GM21360 (cell line): ENCODE data around the gene ITPK1.

ENCODE experiments used
- ATAC-seq: cut with Tn5 transposase; IDR thresholded peaks from one replicate; pipeline ENCODE4 v1.9.1; 2021; ENCODE audit warnings: mild to moderate bottlenecking, moderate library complexity; ENCODE audit not compliant: unreplicated experiment

Gene ITPK1

DNA sequence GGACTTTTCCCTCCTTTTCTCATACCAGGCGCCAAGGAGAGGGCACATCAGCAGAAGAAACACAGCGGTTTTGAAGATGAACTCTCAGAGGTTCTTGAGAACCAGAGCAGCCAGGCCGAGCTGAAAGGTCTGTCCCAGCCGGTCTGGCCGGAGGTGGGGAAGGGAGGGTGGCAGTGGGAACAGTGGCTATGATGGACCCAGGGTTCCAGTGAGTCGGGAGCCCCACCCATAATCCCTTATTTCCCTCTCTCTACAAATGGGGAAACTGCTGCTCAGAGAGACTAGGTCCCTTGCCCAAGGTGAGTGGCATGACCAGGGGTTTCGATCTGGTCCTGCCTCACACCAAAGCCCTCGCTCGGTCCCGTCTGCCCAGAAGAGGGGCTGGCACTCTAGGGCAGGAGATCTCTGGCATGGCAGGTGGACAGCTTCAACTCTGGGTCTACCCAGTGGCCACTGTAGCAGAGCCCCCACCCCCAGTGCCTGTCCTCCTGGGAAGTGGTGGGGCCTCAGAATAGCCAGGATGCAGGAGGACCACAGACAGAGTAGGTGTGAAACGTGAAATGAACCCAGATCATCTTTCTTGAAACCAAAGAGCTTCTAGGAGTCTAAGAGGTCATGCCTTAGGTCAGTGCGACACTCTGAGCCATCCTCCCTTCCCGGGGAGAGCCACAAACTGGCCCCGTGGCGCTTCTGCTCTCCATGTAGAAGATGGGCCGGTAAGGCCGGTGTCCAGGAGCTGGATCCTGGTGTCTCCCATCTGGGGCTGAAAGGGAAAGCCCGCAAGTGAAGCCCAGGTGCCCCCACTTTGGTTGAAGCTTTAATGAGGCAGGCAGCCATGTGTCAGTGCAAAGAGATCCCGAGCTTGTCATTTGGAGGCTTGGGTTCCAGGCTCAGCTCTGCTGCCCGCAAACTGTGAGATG lies 185.8 kb downstream of the ITPK1 start:
- no peak for ATAC-seq

GRCh38 chr14:92928961-92929688 lies 186.6 kb downstream of the ITPK1 start:
- ATAC-seq = no peak

DNA sequence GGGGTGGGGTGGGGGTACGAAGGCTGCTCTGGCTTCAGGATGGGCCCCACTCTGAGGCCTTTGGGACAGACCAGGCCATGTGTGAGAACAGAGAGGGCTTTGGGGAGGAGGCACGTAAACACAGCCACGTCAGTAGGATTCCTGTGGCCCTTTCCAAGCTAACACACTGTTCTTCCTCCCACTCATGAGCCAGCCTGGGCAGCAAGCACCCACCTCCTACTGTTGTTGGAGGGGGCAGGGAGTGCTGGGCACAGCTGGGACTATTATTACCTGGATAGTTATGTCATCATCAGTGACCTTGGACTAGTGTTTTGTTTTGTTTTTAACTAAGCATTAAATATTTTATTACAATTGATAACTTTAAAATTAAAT lies 187.5 kb downstream of the ITPK1 start:
- ATAC-seq = no peak

- no peak for ATAC-seq
Measured at GRCh38 chr14:92927349-92928257, 188.1 kb downstream of the ITPK1 start.

DNA sequence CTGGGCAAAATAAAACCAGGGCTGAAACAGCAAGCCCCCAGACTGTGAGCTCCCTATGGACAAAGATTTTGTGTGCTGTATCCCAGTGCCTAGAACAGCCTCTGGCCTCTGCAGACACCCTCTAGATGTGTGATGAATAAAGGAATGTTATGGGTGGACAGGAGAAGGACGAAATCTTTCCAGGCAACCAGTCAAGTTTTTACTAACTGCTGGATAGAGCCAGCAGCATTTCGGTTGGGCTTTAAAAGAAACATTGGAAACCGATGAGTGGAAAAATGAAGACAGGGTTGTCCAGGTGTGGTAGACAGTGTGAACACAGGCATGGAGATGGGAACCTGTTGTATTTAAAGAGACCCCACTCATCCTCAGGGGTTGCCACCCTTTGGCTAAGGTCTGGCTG lies 188.8 kb downstream of the ITPK1 start:
- no peak for ATAC-seq

GRCh38 chr14:92926180-92926845 lies 189.4 kb downstream of the ITPK1 start:
- ATAC-seq = no peak

GRCh38 chr14:92925446-92925845 lies 190.3 kb downstream of the ITPK1 start:
- ATAC-seq = no peak

- ATAC-seq = no peak
Measured at GRCh38 chr14:92924247-92924646, 191.5 kb downstream of the ITPK1 start.

- ATAC-seq = no peak
Measured at GRCh38 chr14:92923744-92924103, 192.0 kb downstream of the ITPK1 start.

GRCh38 chr14:92922883-92923743 lies 192.6 kb downstream of the ITPK1 start, which contains the start of gene CHGA:
TSS of gene CHGA (plus strand) at chr14:92923150. CDS start at chr14:92923360, 210 bp downstream.
- no peak for ATAC-seq

GRCh38 chr14:92922155-92922735 lies 193.5 kb downstream of the ITPK1 start:
- ATAC-seq = no peak

- ATAC-seq = no peak
Measured at GRCh38 chr14:92920001-92920400, 195.7 kb downstream of the ITPK1 start.

DNA sequence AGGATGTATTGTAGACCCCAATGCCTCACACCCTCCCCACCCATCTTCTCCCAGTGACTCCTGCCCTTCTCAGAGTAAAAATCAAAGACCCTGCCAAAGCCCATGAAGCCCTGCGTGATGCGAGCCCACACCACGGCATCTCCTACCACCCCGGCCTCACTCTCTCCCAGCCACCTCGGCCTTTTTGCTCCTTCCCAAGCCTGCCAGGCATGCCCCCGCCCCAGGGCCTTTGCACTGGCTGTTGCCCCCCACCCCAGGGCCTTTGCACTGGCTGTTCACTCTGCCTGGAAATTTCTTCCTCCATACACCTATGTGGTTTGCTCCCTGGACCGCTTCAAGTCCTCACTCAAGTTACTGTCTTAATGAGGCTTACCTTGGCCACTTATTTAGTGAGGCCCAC lies 197.8 kb downstream of the ITPK1 start:
- no peak for ATAC-seq

GRCh38 chr14:92917041-92917940 lies 198.4 kb downstream of the ITPK1 start:
- ATAC-seq = no peak

DNA sequence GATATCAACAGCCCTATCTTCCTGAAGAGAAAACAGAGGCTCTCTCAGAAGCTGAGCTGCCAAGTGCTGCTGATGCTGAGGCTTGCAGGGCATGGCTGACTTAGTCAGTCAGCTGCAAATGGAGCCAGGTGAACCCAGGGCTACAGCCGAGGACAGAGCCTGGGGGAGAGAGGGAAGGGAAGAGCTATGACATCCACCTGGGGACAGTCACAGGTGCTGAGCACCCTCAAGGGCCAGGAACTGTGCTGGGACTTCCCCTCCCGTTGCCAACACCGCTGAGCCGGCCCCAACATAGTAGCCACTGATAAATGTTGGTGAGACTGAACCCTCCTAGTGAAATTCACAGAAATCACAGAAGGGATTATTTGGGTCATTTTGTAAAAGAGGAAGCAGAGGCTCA lies 199.5 kb downstream of the ITPK1 start:
- no peak for ATAC-seq

DNA sequence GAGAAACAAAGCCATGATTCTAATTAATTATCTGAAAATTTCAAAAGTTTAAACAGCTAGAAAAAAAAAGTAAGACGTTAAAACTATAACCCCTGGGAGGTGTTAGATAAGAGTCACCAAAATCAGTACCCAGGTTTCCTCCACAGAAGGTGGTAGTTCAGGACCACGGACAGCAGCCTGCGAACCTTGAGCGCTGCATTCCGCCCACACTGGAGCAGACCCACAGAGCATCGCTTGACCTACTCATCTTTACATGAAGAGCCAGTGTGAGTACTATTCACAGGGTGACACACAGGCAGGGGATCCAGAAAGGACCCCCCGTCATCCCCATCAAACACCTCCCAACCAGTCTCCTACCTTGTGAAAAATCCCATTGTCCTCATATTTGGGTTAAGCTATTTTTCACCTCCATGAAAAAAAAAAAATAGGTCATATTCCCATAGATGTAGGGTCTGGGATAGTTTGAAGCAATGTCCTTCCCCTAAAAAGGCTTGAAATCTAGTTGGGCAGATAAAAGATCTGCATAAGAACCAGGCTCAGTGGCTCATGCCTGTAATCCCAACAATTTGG lies 201.6 kb downstream of the ITPK1 start:
- no peak for ATAC-seq

DNA sequence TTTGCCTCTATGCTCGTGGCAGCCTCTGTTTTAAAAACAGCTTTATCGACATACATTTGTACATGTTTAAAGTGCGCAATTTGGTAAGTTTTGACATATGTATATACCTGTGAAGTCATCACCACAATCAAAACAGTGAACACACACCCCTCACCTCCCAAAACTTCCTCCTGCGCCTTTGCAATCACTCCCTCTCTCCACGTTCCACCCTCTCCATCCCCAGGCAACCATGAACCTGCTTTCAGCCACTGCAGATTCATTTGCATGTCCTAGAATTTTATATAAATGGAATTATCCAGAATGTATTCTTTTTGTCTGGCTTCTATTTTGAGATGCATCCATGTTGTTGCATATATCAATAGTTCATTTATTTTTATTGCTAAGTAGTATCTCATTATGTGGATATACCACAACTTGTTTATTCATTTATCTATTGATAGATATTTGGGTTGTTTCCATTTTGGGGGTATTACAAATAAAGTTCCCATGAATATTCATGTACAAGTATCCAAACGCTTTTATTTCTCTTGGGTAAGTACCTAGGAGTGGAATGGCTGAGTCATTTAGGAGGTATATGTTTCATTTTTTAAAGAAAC lies 208.3 kb downstream of the ITPK1 start:
- no peak for ATAC-seq

DNA sequence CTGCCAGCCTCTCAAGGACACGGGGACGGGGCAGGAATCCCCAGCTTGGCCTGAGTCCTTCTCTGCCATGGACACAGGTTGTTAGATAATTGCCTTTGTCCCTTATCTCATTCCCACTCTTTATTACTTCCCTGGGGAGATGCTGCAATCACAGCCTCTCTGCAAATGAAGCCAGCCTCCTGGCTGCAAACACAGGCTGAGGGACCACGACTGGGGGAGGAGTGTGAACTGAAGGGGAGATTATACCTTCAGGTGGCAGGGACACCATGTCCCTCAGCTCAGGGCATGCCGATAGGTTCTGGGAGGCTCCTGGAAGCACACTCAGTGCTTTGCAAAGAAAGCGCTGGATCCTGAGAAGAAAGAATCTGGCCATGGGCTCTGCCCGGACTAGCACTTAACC lies 208.9 kb downstream of the ITPK1 start:
- no peak for ATAC-seq
